Gastrocnemius medialis (tissue), 4 donors: Measurements from ENCODE around the gene CELF3.

Experiments used
- CTCF ChIP-seq, 5 experiments: fragments of 450-650 bp in 3 of 5; fragments of 200-600 bp in 2 of 5; sonication (generic) in 2 of 5; IDR thresholded peaks in 4 of 5; conservative IDR thresholded peaks in 1 of 5; 1 replicate in 4 of 5; 2 replicates in 1 of 5; pipeline ENCODE4 v1.5.1; 2016 to 2019; ENCODE audit warnings: antibody characterized with exemption in 5 of 5, mild to moderate bottlenecking in 3 of 5, moderate library complexity in 3 of 5
- POLR2A ChIP-seq, 2 donors: fragments of 450-650 bp; IDR thresholded peaks; one replicate each; pipeline ENCODE4 v1.6.1; 2017; ENCODE audit warnings: antibody characterized with exemption in 2 of 2, mild to moderate bottlenecking in 2 of 2, moderate library complexity in 2 of 2

- TF ChIP-seq CTCF (IDR thresholded peaks at IDR 0.05 in 4 of 5, conservative IDR thresholded peaks at IDR 0.05 in 1 of 5), result no peak
- no peak for TF ChIP-seq POLR2A (IDR thresholded peaks at IDR 0.05)
These were observed 42.6 kb upstream of the CELF3 start for GRCh38 chr1:151759241-151759640.
